Measurements from ENCODE around the gene PRKCB.

- TF ChIP-seq POLR2A (IDR thresholded peaks at IDR 0.05; ENCODE audit: low read length) (no peak), GATA1 (IDR thresholded peaks at IDR 0.05; ENCODE audit: low read depth, low read length) (no peak)
These were observed 59.3 kb downstream of the PRKCB start for GRCh38 chr16:23895052-23895451.
